Fibroblast of lung (primary cell): ENCODE results near the gene KCTD13.

Experiments
- CTCF ChIP-seq, 2 donors: IDR thresholded peaks in 1 of 2; conservative IDR thresholded peaks in 1 of 2; 1 replicate in 1 of 2; 2 replicates in 1 of 2; pipeline ENCODE4 v1.5.1; 2011 to 2012; ENCODE audit warnings: low read length in 2 of 2, control low read depth in 1 of 2, inconsistent platforms in 1 of 2, low read depth in 1 of 2, mild to moderate bottlenecking in 1 of 2
- EZH2 ChIP-seq: IDR thresholded peaks from 2 replicates; pipeline ENCODE4 v1.5.1; 2012; ENCODE audit warnings: low read length, control low read depth, mild to moderate bottlenecking; ENCODE audit errors: missing control alignments

DNA sequence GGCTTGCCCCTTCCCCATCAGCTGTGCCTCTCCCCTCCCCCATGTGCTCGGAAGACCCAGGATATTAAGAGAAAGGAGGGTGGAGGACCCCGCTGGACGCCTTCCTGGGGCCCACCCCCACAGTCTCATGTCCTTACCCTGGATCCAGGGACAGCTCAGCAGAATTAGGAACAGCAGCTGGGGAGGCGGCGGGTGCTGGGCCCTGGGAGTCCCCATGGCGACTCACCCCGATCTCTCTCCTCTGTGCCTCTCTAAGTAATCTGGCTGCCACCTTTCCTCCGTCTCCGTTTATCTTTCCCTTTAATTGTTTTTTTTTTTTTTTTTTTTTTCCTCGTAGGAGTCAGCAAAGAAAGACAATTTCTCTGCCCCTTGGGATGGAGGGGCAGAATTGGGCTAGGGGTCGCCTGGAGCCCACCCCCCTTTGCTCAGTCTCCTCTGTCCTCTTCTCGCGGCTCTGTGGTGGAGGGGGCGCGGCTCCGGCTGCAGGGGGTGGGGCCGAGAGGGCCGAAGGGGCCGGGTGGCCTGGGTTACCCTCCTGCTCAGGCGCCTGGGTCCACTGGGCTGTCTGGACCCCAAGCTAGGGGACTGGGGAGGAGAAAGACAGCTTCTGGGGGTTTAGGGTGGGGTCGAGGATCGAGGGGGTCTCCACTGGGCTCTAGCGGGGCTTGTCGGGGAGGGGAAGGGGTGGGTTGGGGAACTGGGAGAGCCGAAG is 27.1 kb downstream of the KCTD13 start:
- no peak for TF ChIP-seq CTCF (conservative IDR thresholded peaks at IDR 0.05 in 1 of 2, IDR thresholded peaks at IDR 0.05 in 1 of 2; ENCODE audit: low read depth in 1 of 2, low read length in 2 of 2)
- no peak for TF ChIP-seq EZH2
